ENCODE data around the gene IL31.

IL31 gene

DNA sequence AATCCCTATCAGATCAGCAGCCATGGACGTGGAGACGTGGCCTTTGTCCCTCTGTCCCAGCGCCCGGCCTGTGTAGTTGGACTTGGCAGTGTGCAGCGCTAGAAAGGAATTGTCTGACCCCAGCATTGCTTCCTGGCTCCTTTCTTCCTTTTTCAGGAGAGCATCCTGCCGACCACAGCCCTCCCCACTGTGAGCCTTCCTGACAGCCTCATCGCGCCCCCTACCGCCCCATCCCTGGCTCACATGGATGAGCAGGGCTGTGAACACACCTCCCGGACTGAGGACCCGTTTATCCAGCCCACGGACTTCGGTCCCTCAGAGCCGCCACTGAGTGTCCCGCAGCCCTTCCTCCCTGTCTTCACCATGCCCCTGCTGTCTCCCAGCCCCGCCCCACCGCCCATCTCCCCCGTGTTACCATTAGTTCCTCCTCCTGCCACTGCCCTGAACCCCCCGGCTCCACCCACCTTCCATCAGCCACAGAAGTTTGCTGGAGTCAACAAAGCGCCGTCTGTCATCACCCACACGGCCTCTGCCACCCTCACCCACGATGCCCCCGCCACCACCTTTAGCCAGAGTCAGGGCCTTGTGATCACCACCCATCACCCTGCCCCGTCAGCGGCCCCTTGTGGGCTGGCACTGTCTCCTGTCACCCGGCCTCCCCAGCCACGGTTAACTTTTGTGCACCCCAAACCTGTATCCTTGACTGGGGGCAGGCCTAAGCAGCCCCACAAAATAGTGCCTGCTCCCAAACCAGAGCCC is 40.6 kb downstream of the IL31 start:
- H3K4me3 ChIP-seq (ENCODE audit: low read depth, low read length): no peak overlapping the region
- no peaks in the 10 kb centered on the region for H3K27me3 ChIP-seq (ENCODE audit: insufficient read depth, low read depth, severe bottlenecking)
- no peak overlapping the region for H3K27ac ChIP-seq
- TF ChIP-seq, protein P1, sequence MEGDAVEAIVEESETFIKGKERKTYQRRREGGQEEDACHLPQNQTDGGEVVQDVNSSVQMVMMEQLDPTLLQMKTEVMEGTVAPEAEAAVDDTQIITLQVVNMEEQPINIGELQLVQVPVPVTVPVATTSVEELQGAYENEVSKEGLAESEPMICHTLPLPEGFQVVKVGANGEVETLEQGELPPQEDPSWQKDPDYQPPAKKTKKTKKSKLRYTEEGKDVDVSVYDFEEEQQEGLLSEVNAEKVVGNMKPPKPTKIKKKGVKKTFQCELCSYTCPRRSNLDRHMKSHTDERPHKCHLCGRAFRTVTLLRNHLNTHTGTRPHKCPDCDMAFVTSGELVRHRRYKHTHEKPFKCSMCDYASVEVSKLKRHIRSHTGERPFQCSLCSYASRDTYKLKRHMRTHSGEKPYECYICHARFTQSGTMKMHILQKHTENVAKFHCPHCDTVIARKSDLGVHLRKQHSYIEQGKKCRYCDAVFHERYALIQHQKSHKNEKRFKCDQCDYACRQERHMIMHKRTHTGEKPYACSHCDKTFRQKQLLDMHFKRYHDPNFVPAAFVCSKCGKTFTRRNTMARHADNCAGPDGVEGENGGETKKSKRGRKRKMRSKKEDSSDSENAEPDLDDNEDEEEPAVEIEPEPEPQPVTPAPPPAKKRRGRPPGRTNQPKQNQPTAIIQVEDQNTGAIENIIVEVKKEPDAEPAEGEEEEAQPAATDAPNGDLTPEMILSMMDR (IDR thresholded peaks at IDR 0.05; ENCODE audit: low read depth, low read length): no peak
- no peaks in the 10 kb centered on the region for H3K9me3 ChIP-seq (ENCODE audit: severe bottlenecking)
- no peaks in the 10 kb centered on the region for H3K36me3 ChIP-seq
- no peak for DNase-seq

DNA sequence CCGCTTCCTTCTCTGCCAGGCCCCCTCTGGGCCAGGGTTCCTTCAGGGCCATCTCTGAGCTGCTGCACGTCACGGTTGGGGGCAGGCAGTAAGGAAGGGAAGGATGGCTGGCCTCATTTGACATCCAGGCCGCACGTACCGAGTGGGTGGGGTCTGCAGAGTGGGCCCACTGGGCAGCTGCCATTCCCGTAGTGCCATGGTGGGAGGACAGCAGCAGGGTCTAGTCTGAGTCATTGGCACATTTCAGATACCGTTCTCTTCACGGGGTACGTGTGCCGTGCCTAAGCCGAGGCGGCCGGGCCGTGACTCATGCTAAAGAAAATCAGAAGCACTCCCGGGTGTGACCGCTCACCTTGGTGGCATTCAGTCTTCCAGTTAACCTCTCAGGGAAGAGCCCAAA is 43.9 kb downstream of the IL31 start:
- H3K27me3 ChIP-seq (ENCODE audit: insufficient read depth, low read depth, severe bottlenecking): no peaks in the 10 kb centered on the region
- no peaks in the 10 kb centered on the region for H3K9me3 ChIP-seq (ENCODE audit: severe bottlenecking)
- TF ChIP-seq, protein P1 (IDR thresholded peaks at IDR 0.05; ENCODE audit: low read depth, low read length): no peak
- H3K36me3 ChIP-seq: no peaks in the 10 kb centered on the region
- no peak overlapping the region for H3K27ac ChIP-seq
- H3K4me3 ChIP-seq (ENCODE audit: low read depth, low read length): no peak overlapping the region
- DNase-seq: no peak

DNA sequence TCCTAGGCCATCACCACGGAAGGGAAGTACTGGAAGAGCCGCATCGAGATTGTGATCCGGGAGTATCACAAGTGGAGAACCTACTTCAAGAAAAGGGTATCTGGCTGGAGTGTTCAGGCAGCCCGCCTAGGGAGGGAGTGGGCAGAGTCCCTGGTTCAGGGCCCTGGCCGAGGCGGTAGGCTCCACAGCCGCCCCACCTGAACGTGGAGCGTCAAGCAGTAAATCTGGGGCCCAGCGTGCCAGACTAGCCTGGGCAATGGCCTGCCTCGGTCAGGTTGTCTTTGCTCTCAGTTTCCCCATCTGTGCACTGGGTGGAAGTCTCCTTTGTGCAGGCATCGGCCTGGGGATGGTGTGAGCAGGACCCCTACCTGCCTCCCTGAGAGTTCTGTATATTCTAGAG is 44.9 kb downstream of the IL31 start:
- Histone ChIP-seq H3K9me3 (ENCODE audit: severe bottlenecking) (no peaks in the 10 kb centered on the region), H3K27ac (no peak overlapping the region), H3K36me3 (no peaks in the 10 kb centered on the region), H3K4me3 (ENCODE audit: low read depth, low read length) (no peak overlapping the region), H3K27me3 (ENCODE audit: insufficient read depth, low read depth, severe bottlenecking) (no peaks in the 10 kb centered on the region)
- TF ChIP-seq, protein P1 (IDR thresholded peaks at IDR 0.05; ENCODE audit: low read depth, low read length): no peak
- no peak for DNase-seq

DNA sequence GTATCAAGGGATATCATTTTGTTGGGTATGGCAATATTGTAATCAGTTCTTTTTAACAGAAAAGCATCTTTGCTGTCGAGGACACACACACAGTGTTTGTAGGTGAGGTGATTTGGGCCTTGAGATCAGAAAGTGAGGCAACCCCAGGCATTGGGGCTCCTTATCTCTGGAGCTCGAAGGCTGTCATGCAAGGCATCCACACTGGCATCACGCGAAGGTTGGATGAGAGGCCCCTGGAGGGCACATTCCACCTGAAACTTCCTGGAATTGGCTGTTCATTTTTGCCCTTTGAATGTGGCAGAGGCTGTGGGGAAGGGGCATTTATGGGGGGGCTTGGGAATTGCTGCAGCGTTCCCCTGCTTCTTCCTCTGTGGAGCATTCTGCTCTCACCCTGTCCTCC is 45.5 kb downstream of the IL31 start:
- DNase-seq: no peak
- H3K36me3 ChIP-seq: no peaks in the 10 kb centered on the region

DNA sequence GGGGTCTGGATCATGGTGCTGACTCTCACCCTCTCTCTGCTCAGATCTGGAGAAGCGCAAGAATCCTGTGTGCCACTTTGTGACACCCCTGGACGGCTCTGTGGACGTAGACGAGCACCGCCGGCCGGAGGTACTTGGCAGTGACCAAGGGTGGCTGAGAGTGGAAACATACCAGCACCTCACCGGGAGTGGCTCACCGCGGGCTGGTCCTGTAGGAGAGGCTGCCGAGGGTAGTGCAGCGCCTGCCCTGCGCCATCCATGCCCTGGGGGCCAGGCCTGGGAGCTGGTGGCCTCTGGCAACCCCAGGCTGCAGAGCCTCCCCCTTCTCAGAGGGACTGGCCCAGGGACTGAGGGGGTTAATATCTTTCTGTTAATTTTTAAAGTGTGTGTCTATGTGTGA is 46.2 kb downstream of the IL31 start:
- H3K36me3 ChIP-seq: no peaks in the 10 kb centered on the region
- TF ChIP-seq, protein P1 (IDR thresholded peaks at IDR 0.05; ENCODE audit: low read depth, low read length): no peak
- H3K27ac ChIP-seq: no peak overlapping the region

More for the DNA sequence above, 45.5 kb downstream of the IL31 start:
- no peak overlapping the region for H3K4me3 ChIP-seq (ENCODE audit: low read depth, low read length)
- no peaks in the 10 kb centered on the region for H3K27me3 ChIP-seq (ENCODE audit: insufficient read depth, low read depth, severe bottlenecking)
- H3K9me3 ChIP-seq (ENCODE audit: severe bottlenecking): no peaks in the 10 kb centered on the region
- TF ChIP-seq, protein P1 (IDR thresholded peaks at IDR 0.05; ENCODE audit: low read depth, low read length): no peak
- H3K27ac ChIP-seq: no peak overlapping the region

More for the DNA sequence above, 46.2 kb downstream of the IL31 start:
- H3K27me3 ChIP-seq (ENCODE audit: insufficient read depth, low read depth, severe bottlenecking): no peaks in the 10 kb centered on the region
- no peak for DNase-seq
- no peaks in the 10 kb centered on the region for H3K9me3 ChIP-seq (ENCODE audit: severe bottlenecking)
- no peak overlapping the region for H3K4me3 ChIP-seq (ENCODE audit: low read depth, low read length)

Data from WERI-Rb-1 (cell line).